GM12801 (cell line): ENCODE data around the gene RAB3D.

Experiments used
- TF ChIP-seq, protein P1 (sequence below): IDR thresholded peaks from one replicate; pipeline ENCODE4 v1.5.1; 2011; ENCODE audit warnings: control low read depth; ENCODE audit not compliant: insufficient read length; ENCODE audit errors: extremely low read depth

Gene RAB3D

GRCh38 chr19:11373166-11373884 is 33.9 kb upstream of the RAB3D start:
- TF ChIP-seq, protein P1, sequence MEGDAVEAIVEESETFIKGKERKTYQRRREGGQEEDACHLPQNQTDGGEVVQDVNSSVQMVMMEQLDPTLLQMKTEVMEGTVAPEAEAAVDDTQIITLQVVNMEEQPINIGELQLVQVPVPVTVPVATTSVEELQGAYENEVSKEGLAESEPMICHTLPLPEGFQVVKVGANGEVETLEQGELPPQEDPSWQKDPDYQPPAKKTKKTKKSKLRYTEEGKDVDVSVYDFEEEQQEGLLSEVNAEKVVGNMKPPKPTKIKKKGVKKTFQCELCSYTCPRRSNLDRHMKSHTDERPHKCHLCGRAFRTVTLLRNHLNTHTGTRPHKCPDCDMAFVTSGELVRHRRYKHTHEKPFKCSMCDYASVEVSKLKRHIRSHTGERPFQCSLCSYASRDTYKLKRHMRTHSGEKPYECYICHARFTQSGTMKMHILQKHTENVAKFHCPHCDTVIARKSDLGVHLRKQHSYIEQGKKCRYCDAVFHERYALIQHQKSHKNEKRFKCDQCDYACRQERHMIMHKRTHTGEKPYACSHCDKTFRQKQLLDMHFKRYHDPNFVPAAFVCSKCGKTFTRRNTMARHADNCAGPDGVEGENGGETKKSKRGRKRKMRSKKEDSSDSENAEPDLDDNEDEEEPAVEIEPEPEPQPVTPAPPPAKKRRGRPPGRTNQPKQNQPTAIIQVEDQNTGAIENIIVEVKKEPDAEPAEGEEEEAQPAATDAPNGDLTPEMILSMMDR: no peak

GRCh38 chr19:11370744-11371143 is 31.3 kb upstream of the RAB3D start:
- TF ChIP-seq, protein P1: no peak

GRCh38 chr19:11367528-11367927 is 28.1 kb upstream of the RAB3D start:
- TF ChIP-seq, protein P1: no peak

DNA sequence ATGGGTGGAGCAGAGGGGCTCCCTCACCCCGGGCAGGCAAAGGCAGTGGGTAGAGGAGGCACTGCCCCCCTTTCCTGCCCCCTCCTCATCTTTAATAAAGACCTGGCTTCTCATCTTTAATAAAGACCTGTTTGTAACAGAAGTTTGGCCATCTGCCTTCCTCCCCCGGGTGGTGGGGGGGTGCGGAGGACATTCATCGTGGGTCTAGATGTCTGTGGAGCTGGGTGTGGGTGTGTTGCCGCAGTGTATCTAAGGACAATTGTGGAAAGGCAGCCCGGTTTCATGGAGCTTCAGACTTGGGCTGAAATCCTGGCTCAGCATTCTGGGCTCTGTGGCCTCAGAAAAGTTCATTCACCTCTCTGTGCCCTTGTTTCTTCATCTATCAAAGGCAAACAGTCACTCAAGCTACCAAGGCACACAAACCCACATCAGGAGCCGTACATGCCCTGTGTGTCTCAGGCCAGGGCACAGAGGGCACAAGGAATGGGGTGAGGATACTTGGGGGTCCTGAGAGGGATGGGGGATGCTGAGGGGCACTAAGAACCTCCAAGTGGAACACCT is 26.2 kb upstream of the RAB3D start:
- TF ChIP-seq, protein P1: no peak

- TF ChIP-seq, protein P1: no peak
Measured at GRCh38 chr19:11364935-11365334, 25.5 kb upstream of the RAB3D start.

- TF ChIP-seq, protein P1: no peak
Measured at GRCh38 chr19:11364296-11364904, 24.9 kb upstream of the RAB3D start.

- TF ChIP-seq, protein P1: no peak
Measured at GRCh38 chr19:11363881-11364280, 24.4 kb upstream of the RAB3D start.
